ENCODE measurements around the gene SRMS. TPM values are rescaled to one million over a fixed set of nuclear protein-coding genes. Genes with fewer than 3 reads are reported as not detected.

The SRMS gene
- total RNA-seq, 1 experiment from 2014 or later, result not detected

DNA sequence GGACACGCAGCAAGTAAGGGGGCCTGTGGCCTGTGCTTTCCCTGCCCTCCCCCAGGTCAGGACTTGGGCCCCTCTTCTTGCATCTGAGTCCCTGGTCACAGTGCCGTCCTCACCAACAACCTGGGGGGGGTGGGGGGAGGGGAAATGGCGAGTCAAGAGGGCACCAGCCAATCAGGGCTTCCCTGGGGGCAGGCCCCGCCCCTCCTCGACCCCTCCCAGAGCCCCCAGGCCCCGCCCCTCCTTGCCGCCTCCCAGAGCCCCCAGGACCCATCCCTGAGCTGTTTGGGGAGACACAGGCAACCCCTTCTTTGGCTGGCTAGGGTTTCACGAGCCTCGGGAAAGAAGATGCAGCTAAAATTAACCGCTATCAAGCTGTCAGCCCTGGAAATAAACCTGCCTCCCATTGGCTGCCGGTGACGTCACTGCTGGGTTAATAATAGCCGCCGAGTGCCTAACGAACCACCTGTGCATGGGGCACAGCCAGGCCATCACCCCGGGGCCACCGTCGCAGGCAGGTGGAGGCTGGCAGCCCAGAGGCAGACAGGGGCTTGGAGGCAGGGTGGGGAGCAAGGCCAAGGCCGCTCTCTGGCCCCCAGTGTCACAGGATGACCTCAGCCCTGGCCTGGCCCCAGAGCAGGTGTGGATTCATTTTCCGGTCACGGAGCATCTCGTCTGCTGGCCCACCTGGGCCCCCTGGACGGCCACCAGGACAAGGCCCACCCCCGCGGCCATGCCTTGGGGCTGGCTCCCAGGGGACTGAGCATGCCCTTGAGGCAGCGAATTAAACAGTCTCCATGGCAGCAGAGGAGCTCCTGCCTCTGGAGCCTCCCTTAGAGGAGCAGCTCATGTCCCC, 45.5 kb downstream of the SRMS start:
- Histone ChIP-seq H3K9me3 (replicated peaks) (no peaks in the 10 kb centered on the region; the same call in 1 of the 2 replicates), H3K4me1 (replicated peaks) (peaks cover 15% of the 10 kb centered on the region), H3K27ac (no peak overlapping the region), H3K27me3 (replicated peaks) (peaks cover 29% of the 10 kb centered on the region), H3K36me3 (no peaks in the 10 kb centered on the region), H3K4me3 (no peak overlapping the region)
- no peak for DNase-seq (ENCODE audit: low read depth in 1 of 2, low spot score in 2 of 2)

DNA sequence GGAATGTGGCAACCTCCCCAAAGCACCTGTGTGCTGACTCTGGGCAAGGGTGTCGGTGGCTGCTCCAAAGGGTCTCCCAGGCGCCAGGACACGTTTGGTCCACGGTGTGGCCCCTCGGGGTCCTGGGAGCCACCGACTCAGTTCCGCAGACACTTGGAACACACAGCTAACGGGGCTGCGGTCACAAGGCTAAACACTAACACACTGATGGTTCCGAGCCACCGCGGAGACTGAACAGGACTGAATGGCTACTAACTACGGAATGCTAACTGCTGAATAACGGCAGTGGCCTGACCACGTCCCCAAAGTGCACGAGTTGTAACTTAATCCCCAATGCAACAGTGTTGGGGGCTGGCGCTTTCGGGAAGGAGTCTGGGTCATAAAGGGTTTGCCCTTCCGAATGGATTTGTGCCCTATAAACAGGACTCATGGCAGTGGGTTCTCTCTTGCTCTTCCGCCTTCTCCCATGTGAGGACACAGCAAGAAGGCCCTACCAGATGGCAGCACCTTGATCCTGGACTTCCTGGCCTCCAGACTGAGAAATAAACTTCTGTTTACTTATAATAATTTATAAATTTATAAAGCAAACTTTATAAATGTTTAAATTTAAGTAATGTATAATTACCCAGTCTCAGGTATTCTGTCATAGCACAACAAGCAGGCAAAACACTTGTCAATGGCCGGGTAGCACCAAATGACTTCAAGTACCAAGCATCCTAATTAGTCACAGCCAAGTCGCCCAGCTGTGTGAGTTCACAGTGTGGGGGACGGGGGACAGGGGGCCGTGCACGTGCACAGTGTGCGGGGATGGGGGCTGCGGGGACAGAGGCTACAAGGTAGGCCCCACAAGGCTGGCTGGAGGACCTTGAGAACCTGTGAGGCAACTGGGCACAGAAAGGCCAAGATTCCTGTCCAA, 46.4 kb downstream of the SRMS start:
- Histone ChIP-seq H3K27me3 (replicated peaks) (peaks cover 29% of the 10 kb centered on the region), H3K4me3 (no peak overlapping the region), H3K36me3 (no peaks in the 10 kb centered on the region), H3K9me3 (replicated peaks) (no peaks in the 10 kb centered on the region; the same call in 1 of the 2 replicates), H3K4me1 (replicated peaks) (peaks cover 20% of the 10 kb centered on the region), H3K27ac (no peak overlapping the region)
- DNase-seq (ENCODE audit: low read depth in 1 of 2, low spot score in 2 of 2), result no peak

DNA sequence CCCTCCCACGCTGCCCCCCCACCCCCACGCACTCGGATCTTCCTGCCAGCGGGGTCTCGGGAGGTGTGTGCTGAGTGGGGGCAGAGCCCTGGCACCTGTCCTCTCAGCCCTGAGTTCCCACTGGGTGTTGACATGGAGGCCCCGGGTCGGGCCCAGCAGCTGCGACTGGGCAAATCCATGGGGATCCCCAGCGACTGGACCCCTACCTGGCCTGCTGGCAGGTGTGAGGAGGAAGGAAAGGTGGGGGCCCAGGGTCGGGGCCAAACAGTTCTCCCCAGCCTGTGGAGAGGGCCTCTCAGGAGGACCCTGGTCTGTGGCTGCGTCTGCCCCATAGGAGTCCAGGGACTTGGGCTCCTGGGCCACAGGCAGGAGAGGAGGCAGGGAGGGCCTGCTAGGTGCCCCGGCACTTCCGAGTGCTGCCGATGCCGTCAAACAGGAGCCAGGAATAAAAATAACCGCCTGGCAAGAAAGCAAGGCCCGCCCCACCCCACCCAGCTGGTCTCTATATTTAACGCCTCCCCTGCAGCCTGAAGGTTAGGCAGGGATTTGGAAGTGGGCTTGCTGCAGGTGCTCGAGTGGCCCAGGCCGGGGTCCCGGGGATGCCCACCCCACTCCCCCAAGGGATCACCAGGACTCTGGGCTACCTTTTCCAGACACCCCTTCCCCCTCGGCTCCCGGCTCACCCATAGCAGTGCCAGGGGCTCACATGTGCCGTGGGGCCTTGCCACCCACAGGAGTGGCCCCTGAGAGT, 47.2 kb downstream of the SRMS start:
- H3K36me3 ChIP-seq, result no peaks in the 10 kb centered on the region

DNA sequence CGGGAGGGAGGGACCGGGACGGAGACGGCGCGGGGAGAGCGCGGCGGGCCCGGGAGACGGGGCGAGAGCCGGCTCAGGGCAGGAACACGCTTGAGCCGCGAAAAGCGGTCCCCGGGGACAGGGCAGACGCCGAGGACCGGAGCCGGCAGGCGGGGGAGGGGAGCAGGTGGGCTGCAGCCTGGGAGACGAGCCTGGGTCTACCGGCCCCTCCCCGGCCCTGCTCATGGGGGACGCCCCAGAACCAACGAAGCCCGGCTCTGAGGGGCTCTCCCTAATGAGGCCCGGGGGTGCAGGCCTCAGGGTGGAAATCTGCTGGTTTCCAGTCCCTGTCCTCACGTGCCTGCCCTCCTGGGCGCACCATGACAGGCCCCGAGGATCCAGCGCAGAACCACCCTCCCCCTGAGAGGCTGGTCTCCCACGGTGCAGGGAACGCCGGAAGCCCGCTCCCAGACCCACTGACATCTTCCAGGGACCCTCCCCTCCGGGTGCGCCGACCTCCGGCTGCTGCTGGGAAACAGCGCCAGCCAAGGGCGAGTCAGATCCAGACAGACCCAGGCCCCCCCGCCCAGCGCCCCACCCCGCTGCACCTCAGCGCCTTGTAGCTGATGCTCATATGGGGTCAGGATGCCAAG, 48.1 kb downstream of the SRMS start:
- Histone ChIP-seq H3K4me3 (no peak overlapping the region), H3K27ac (no peak overlapping the region), H3K4me1 (replicated peaks) (peaks cover 20% of the 10 kb centered on the region), H3K27me3 (replicated peaks) (peaks cover 29% of the 10 kb centered on the region), H3K9me3 (replicated peaks) (no peaks in the 10 kb centered on the region), H3K36me3 (no peaks in the 10 kb centered on the region)
- DNase-seq (ENCODE audit: low read depth in 1 of 2, low spot score in 2 of 2), result no peak

More for the DNA sequence above, 47.2 kb downstream of the SRMS start:
- Histone ChIP-seq H3K27ac (no peak overlapping the region), H3K27me3 (replicated peaks) (peaks cover 29% of the 10 kb centered on the region), H3K4me3 (no peak overlapping the region), H3K4me1 (replicated peaks) (peaks cover 20% of the 10 kb centered on the region), H3K9me3 (replicated peaks) (no peaks in the 10 kb centered on the region; the same call in 1 of the 2 replicates)
- DNase-seq (ENCODE audit: low read depth in 1 of 2, low spot score in 2 of 2), result no peak

DNA sequence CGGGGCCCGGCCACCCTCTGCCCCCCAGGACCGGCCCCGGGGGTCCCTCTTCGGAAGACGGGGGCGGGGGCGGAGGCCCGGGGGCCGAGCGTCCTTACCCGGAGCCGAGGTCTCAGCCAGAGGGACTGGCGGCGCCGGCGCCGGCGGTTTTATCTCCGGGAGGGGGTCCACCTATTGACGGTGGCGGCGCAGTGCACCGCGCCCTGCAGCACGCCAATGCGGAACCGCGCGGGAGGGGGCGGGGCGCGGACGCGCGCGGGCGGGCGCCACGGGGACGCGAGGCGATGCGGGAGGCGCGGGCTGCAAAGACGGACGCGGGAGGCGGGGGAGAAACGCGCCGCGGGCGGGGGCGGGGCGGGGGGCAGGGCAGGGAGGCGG, 48.6 kb downstream of the SRMS start, which contains the start of gene EEF1A2:
EEF1A2 (minus strand) TSS at position 124 of the 378 bp plus-strand sequence. CDS start 1,320 bp downstream, outside the sequence.
- peaks cover 20% of the 10 kb centered on the region for H3K4me1 ChIP-seq (replicated peaks)
- H3K9me3 ChIP-seq (replicated peaks), result no peaks in the 10 kb centered on the region
- peaks cover 26% of the 10 kb centered on the region for H3K27me3 ChIP-seq (replicated peaks)
- H3K4me3 ChIP-seq, result peak within 1 kb of the TSS; percentile 20; the same call in 1 of the 2 replicates
- H3K27ac ChIP-seq, result no peak within 1 kb of the TSS
- no peaks in the 10 kb centered on the region for H3K36me3 ChIP-seq
- DNase-seq (ENCODE audit: low read depth in 1 of 2, low spot score in 2 of 2), result no peak

DNA sequence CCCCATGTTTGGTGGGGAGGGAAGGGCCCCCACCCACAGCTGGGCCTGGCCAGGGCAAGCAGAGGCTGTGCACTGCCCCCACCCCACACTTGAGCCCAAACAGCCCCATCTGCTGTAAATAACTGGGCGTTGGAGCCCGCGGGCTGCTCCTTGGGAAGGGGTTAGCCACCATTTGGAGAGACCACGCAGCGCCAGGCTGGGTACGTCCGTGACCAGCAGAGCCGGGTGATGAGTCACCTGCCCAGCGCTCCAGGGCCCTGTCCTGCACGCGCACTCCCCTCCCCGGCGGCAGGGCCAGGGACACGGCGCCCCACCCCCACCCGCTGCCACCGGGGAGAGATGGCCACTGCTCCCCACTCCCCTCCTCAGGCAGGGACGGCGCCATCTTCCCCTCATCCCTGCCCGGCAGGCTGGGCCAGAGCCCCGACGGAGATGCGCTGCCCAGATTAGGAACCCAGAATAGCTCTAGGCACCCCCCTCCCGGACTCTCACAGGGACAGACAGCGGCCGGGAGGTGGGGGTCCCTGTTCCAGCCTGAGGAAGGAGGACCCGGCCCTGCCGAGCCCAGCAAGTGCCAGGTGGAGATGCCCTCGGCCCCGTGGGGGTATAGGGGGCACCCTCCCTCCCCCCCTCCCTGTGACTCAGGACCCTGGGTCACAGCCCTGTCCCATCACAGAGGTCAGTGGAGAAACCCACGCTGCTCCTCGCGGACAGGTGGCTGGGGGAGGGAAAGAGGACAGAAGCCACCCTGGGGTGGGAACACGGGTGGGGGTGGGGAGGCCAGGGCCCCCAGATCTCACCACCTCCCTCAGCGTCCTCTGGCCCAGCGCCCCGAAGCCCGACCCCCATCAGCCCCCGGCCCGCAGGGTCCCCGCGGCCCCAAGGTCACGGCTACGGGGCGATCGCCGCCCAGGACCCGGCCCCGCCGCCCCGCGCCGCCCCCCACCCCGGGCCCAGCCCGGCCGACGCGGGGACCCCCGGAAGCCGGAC, 49.3 kb downstream of the SRMS start:
- Histone ChIP-seq H3K36me3 (no peaks in the 10 kb centered on the region), H3K4me1 (replicated peaks) (peaks cover 20% of the 10 kb centered on the region), H3K27ac (no peak overlapping the region), H3K27me3 (replicated peaks) (peaks cover 22% of the 10 kb centered on the region), H3K4me3 (peak overlapping the region; percentile 20; the same call in 1 of the 2 replicates), H3K9me3 (replicated peaks) (no peaks in the 10 kb centered on the region)
- peak; percentile 26 to 81 for DNase-seq (ENCODE audit: low read depth in 1 of 2, low spot score in 2 of 2)

DNA sequence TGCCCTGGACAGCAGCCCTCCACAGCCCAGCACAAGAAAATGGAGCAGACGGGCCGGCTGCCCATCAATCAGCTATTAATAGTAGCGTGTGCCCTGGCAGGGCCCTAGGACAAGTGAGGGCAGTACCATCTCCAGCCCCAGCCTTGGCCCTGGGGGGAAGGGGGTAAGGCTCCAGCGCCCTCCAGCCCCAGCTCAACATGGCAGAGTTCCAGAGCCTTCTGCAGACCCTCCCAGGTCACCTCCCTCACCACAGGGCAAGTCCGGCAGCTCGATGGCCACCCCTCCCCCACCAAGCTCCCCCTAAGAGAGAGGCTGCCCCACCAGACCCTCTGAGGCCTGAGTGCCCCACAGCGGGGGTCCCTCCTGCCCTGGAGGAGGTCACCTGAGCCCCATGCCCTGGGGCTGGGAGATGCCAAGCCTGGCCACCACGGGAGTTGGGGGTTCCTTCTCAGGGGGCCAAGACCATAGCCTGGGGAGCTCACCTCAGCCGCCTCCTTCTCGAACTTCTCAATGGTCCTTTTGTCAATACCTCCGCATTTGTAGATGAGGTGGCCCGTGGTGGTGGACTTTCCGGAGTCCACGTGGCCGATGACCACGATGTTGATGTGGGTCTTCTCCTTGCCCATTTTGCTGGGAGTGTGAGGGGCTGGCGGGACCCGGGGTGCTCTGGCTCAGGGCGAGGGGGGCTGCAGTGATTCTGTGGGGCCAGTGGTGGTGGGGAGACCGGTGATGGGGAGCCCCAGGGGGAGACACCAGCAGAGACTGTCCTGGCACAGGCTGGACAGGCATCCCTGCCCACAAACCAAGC, 50.2 kb downstream of the SRMS start:
- peaks cover 20% of the 10 kb centered on the region for H3K27me3 ChIP-seq (replicated peaks)
- peaks cover 20% of the 10 kb centered on the region for H3K4me1 ChIP-seq (replicated peaks)
- no peak for DNase-seq (ENCODE audit: low read depth in 1 of 2, low spot score in 2 of 2)
- no peaks in the 10 kb centered on the region for H3K36me3 ChIP-seq
- H3K27ac ChIP-seq, result no peak overlapping the region
- H3K4me3 ChIP-seq, result no peak overlapping the region
- no peaks in the 10 kb centered on the region for H3K9me3 ChIP-seq (replicated peaks)

DNA sequence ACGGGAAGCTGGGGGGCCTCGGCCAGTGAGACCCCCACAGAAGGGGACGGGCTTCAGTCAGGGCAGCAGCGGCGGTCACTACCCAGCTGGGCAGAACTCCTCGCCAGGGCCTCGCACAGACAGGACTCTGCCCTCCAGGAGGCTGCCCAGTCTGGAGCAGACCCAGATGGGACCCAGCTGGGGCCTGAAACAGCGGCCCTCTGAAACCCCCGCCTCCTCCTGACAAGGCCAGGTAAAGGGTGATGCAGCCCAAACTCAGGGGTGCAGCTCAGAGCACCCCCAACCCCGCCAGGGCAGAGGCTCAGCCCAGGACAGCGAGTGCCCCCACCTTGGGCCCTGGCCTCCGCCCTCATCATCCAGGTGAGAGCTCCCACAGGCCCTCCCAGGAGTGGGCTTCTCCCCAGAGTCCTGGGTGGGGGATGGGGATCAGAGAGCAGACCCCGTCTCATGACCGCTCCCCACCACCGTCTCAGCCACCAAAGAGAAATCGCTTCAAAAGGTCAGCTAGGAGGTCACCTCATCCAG, 50.9 kb downstream of the SRMS start:
- H3K4me3 ChIP-seq, result no peak overlapping the region
- DNase-seq (ENCODE audit: low read depth in 1 of 2, low spot score in 2 of 2), result no peak
- no peak overlapping the region for H3K27ac ChIP-seq

DNA sequence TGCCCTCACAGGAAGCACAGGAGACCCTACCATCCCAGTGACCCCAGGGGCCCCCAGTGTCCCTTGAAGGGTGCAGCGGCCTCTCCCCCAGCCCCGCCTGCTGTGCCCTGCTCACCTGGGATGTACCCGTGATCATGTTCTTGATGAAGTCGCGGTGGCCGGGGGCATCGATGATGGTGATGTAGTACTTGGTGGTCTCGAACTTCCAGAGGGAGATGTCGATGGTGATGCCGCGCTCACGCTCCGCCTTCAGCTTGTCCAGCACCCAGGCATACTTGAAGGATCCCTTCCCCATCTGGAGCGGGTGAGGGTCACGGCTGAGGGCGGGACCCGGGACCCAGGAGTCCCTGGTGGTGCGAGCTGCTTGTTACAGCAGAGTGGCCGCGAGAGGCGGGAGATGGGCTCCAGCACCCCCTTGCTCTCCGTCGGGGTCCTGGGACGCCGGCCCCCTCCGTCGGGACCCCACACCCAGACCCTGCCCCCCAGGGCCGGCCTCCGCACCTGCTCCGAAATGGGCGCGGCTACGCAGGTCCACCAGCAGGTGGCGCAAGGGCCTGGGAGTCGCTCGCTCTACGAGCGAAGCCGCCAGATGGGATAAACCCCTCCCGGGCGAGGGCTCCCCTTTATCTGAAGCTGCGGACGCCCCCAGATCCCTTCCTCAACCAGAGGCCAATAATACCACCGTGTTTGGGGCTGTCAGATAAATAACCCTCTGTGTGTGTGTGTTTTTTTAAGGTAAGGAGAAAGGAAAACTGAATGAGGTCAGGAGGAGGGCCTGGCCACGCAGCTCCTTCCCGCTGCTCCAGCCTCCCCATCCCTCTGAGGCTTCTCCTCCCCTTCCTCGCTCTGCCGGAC, 51.6 kb downstream of the SRMS start:
- Histone ChIP-seq H3K27ac (no peak overlapping the region), H3K36me3 (no peaks in the 10 kb centered on the region), H3K4me3 (no peak overlapping the region), H3K4me1 (replicated peaks) (peaks cover 20% of the 10 kb centered on the region), H3K9me3 (replicated peaks) (no peaks in the 10 kb centered on the region), H3K27me3 (replicated peaks) (peaks cover 20% of the 10 kb centered on the region)
- peak; percentile 60 to 71 for DNase-seq (ENCODE audit: low read depth in 1 of 2, low spot score in 2 of 2)

More for the DNA sequence above, 50.9 kb downstream of the SRMS start:
- Histone ChIP-seq H3K4me1 (replicated peaks) (peaks cover 20% of the 10 kb centered on the region), H3K9me3 (replicated peaks) (no peaks in the 10 kb centered on the region), H3K36me3 (no peaks in the 10 kb centered on the region), H3K27me3 (replicated peaks) (peaks cover 20% of the 10 kb centered on the region)

DNA sequence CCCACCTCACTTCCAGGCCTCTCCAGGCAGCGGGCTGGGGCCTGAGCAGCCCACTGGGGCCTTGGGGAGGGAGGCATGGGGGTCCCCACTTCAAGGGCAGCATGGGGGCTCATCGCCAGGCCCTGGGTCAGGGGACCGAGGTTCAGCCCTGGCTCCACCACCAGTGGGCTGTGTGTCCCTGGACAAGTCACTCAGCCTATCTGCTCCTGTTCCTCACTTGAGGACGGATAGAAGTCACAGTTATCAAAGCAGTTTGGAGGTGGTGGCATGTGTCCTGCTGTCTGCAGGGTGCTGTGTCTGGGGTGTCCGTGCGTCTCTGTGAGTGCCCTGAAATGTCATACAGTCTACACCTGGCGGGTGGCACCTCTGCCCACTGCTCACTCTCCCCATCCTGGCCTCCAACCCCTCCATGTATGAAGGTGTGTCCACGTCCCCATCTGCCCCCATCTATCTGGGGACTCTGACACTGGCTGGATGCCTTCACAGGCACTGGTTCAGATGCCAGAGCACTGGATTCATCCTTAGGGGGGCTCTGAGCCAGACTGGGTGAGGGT, 52.3 kb downstream of the SRMS start:
- Histone ChIP-seq H3K9me3 (replicated peaks) (no peaks in the 10 kb centered on the region), H3K4me3 (no peak overlapping the region), H3K36me3 (no peaks in the 10 kb centered on the region), H3K27me3 (replicated peaks) (peaks cover 20% of the 10 kb centered on the region), H3K4me1 (replicated peaks) (peaks cover 20% of the 10 kb centered on the region), H3K27ac (no peak overlapping the region)
- no peak for DNase-seq (ENCODE audit: low read depth in 1 of 2, low spot score in 2 of 2)
